Testis (tissue), 3 donors: Measurements from ENCODE around the gene KCNE4. TPM values are rescaled to one million over a fixed set of nuclear protein-coding genes. Genes with fewer than 3 reads are reported as not detected.

Source experiments
- DNase-seq: peaks from one replicate; pipeline ENCODE4 v3.0.0-alpha.2; 2019
- H3K27ac ChIP-seq, 2 donors: fragments of 200-600 bp; sonication (generic); one replicate each; pipeline ENCODE4 v1.5.1; 2019
- H3K27me3 ChIP-seq: fragments of 200-600 bp; sonication (generic); one replicate; pipeline ENCODE4 v1.5.1; 2019
- H3K36me3 ChIP-seq: fragments of 200-600 bp; sonication (generic); one replicate; pipeline ENCODE4 v1.5.1; 2017; ENCODE audit warnings: low read depth; ENCODE audit errors: missing control alignments
- H3K4me1 ChIP-seq: fragments of 200-600 bp; sonication (generic); one replicate; pipeline ENCODE4 v1.5.1; 2019
- H3K4me3 ChIP-seq, 2 donors: fragments of 200-600 bp; sonication (generic); one replicate each; pipeline ENCODE4 v1.5.1; 2017 to 2019
- H3K9me3 ChIP-seq: fragments of 200-600 bp; sonication (generic); one replicate; pipeline ENCODE4 v1.5.1; 2017
- POLR2A ChIP-seq: fragments of 450-650 bp; IDR thresholded peaks from one replicate; pipeline ENCODE4 v1.6.1; 2017; ENCODE audit warnings: antibody characterized with exemption, mild to moderate bottlenecking, moderate library complexity
- WGBS, 2 donors: methylation state at CpG; one replicate each; pipeline ENCODE4 v1.1.5; 2018; 5-methylcytosine and 5-hydroxymethylcytosine counted together
- intact Hi-C: fragments of 100-400 bp; cut with DNase I; formaldehyde crosslinking; loops from one replicate; pipeline ENCODE4 v1.15.1; 2023; ENCODE audit warnings: low total_unique reads
- polyA plus RNA-seq: library from polyadenylated mRNA; stranded (reverse); fragments of 350-450 nt; fragmentation: Illumina TruSeq; extraction: RNeasy Lipid Tissue Mini Kit (QIAGEN cat#74804); gene quantifications from one replicate; pipeline ENCODE4 v1.2.3, GENCODE V29; 2014; ENCODE audit warnings: low read depth, low replicate concordance; ENCODE audit not compliant: insufficient read depth
- total RNA-seq, 2 donors: library from RNA; depleted of rRNA; stranded (reverse); fragments of >200 nt; gene quantifications; one replicate each; pipeline ENCODE4 v1.2.3, GENCODE V29; 2016
- TF ChIP-seq, protein P1 (sequence below), 3 experiments: fragments of 450-650 bp in 2 of 3; fragments of 200-600 bp in 1 of 3; sonication (generic) in 1 of 3; IDR thresholded peaks; one replicate each; pipeline ENCODE4 v1.5.1; 2016 to 2019; ENCODE audit warnings: antibody characterized with exemption in 3 of 3, mild to moderate bottlenecking in 2 of 3, moderate library complexity in 1 of 3

KCNE4 gene
- total and polyA plus RNA-seq, 3 donors from 2014 or later = 2.3 to 3.3 (median 2.5) TPM

DNA sequence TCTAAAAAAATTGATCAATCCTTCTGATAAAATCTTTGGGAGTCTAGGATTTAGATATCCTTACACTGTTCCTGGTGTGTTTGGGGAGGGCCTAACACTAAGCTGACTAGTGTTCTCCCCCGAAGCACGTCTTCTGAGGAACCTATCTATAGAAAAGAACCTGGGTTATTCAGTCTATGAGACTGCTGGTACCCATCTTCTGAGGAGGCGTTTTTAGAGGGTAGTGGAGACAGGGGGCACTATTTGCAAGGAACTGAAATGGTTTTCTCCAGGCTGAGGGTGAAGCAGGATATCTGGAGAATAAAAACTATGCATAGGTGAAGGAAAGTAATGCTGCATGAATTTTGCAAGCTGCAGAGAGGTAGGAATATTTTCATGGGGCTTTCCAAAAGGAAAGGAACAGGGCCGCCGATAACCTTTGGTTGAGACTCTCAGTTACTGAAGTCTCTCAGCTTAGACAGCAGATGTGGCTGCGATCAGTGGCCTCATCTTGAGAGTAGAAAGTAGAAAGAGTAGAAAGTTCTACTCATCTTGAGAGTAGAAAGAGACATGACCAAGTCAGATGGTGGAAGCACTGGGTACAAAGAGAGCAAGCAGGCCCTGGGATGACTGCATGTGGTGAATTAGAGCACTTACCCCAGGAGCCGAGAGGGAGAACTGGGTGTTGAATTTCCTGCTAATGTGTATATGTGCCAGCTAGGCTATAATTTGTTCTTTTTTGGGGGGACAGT, 31.8 kb upstream of the KCNE4 start:
- Histone ChIP-seq H3K36me3 (no peaks in the 10 kb centered on the region), H3K27me3 (no peaks in the 10 kb centered on the region), H3K4me3 (no peak overlapping the region), H3K9me3 (no peaks in the 10 kb centered on the region), H3K27ac (no peak overlapping the region), H3K4me1 (no peaks in the 10 kb centered on the region)
- TF ChIP-seq, protein P1, sequence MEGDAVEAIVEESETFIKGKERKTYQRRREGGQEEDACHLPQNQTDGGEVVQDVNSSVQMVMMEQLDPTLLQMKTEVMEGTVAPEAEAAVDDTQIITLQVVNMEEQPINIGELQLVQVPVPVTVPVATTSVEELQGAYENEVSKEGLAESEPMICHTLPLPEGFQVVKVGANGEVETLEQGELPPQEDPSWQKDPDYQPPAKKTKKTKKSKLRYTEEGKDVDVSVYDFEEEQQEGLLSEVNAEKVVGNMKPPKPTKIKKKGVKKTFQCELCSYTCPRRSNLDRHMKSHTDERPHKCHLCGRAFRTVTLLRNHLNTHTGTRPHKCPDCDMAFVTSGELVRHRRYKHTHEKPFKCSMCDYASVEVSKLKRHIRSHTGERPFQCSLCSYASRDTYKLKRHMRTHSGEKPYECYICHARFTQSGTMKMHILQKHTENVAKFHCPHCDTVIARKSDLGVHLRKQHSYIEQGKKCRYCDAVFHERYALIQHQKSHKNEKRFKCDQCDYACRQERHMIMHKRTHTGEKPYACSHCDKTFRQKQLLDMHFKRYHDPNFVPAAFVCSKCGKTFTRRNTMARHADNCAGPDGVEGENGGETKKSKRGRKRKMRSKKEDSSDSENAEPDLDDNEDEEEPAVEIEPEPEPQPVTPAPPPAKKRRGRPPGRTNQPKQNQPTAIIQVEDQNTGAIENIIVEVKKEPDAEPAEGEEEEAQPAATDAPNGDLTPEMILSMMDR (IDR thresholded peaks at IDR 0.05) = no peak
- TF ChIP-seq POLR2A = no peak
- 93 to 97% methylated on average over 7 of the region's 7 CpGs for WGBS, 2 donors
- intact Hi-C loops = no loop called here
- no peak for DNase-seq

DNA sequence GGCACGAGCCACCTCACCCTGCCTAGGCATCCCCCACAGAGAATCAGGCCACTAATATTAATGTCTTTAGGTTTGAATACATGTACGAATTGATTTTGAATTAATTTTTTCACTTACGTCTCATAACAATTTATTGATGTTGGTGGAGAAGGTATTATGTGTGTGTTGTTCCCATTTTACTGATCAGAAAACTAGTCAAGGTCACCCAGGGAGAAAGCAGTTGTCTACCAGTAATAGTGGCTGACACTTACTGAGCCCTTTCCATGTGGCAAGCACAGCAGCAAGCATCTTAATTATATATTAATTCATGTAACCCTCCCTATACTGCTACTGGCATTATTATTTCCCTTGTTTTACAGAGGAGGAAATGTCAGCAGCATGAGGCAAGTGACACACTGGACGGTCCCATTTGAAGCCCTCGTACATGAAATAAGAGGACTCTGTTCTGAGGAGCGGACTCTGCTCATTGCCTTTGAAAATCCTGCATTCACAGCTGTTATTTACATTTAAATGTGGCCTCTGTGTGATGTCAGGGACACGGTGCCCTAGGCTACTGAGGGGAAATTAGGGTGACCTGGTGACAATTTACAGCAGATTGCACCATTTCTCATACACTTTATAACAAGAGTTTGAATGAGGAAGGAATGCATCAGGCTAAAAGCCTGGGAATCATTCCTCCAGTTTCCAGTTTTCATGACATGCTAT, 30.9 kb upstream of the KCNE4 start:
- WGBS, 2 donors = 85 to 88% methylated on average over 7 of the region's 7 CpGs
- intact Hi-C loops = no loop called here
- no peak for TF ChIP-seq POLR2A
- TF ChIP-seq, protein P1 (IDR thresholded peaks at IDR 0.05) = no peak
- Histone ChIP-seq H3K4me1 (no peaks in the 10 kb centered on the region), H3K27me3 (no peaks in the 10 kb centered on the region), H3K36me3 (no peaks in the 10 kb centered on the region), H3K9me3 (no peaks in the 10 kb centered on the region), H3K27ac (no peak overlapping the region), H3K4me3 (no peak overlapping the region)
- DNase-seq = no peak

DNA sequence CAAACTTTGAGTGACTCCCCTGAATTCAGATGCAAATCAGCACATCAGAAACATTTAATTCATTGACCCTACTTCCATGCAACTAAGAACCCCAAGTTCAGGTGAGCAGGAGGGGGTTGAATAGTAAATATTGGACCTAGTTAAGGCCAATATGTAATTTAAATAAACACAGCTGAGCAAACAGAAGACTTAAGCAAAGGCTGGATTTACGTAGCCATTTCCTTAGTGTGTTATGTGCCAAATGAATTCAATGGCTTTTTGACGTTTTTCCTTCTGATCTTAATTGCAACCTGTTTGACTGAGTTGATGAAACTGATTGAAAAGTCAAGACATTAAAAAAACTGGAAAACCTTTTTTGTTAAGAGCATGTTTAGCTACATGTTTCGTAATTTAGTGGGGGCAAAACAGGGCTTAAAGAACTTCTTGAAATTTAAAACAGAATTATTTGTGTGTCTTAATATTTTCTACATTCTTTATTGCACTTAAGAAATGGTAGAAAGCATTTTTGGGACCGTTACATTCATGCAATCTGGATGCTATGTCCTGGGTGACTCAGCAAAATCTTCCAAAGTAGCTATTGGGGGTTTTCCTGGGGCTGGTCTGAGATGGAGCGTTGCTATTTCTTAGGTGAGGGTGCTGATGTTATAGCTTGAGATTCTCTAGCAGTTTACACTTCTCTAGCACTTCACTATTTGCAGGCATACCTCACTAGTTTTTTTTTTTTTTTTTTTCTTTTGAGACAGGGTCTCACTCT, 25.5 kb upstream of the KCNE4 start:
- WGBS, 2 donors = 74 to 77% methylated on average over 5 of the region's 5 CpGs
- Histone ChIP-seq H3K27ac (no peak overlapping the region), H3K4me3 (no peak overlapping the region), H3K36me3 (no peaks in the 10 kb centered on the region), H3K4me1 (no peaks in the 10 kb centered on the region), H3K9me3 (no peaks in the 10 kb centered on the region), H3K27me3 (no peaks in the 10 kb centered on the region)
- TF ChIP-seq, protein P1 (IDR thresholded peaks at IDR 0.05) = no peak
- no peak for TF ChIP-seq POLR2A
- intact Hi-C loops = no loop called here
- DNase-seq = no peak

DNA sequence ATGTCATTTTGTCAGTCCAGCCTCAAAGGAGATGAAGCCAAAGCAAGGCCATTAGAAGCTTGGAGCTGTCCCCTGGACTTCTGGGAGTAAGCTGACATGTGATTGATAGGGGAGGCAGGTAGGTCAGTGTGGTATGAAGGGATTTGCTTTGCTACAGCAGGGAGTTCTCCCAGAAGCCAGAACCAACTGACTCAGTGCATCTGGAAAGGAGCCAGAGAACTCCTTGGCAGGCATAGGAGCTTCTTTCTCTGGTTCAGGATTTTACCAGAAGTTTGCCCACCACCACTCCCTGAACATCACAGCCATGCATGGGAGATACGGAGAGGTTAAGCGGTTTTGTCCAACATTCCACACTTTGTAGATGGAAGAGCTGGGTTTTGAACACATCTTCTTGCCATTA, 24.5 kb upstream of the KCNE4 start:
- TF ChIP-seq POLR2A = no peak
- TF ChIP-seq, protein P1 (IDR thresholded peaks at IDR 0.05) = no peak
- no peak for DNase-seq
- WGBS, 2 donors = 83 to 100% methylated on average over 2 of the region's 2 CpGs
- H3K27ac ChIP-seq = no peak overlapping the region
- H3K36me3 ChIP-seq = no peaks in the 10 kb centered on the region
- intact Hi-C loops = no loop called here
- H3K4me1 ChIP-seq = no peaks in the 10 kb centered on the region
- H3K4me3 ChIP-seq = no peak overlapping the region
- no peaks in the 10 kb centered on the region for H3K9me3 ChIP-seq
- H3K27me3 ChIP-seq = no peaks in the 10 kb centered on the region
